ENCODE results near the gene CDCA7L. TPM values are rescaled to one million over a fixed set of nuclear protein-coding genes. Genes with fewer than 3 reads are reported as not detected.

The CDCA7L gene
- total RNA-seq, 2 donors from 2014 or later = 39.5 to 41.1 TPM

GRCh38 chr7:21851559-21851967 is 94.1 kb downstream of the CDCA7L start:
- Histone ChIP-seq H3K36me3 (ENCODE audit: control insufficient read depth, insufficient read depth, low read length) (no peaks in the 10 kb centered on the region), H3K4me3 (ENCODE audit: low read length) (no peak overlapping the region), H3K9ac (ENCODE audit: extremely low read depth, low read length, poor library complexity, severe bottlenecking) (no peak overlapping the region), H3K27ac (ENCODE audit: low read depth, low read length) (no peak overlapping the region), H3K4me1 (ENCODE audit: control insufficient read depth, insufficient read depth, low read length) (no peaks in the 10 kb centered on the region), H3K27me3 (ENCODE audit: control insufficient read depth, insufficient read depth, low read length, poor library complexity, severe bottlenecking) (no peaks in the 10 kb centered on the region), H3K9me3 (ENCODE audit: control insufficient read depth, low read length) (no peaks in the 10 kb centered on the region)
- no peak for DNase-seq
- Mint-ChIP-seq H3K4me3 (no peak overlapping the region), H3K27me3 (ENCODE audit: insufficient read depth) (no peaks in the 10 kb centered on the region), H3K9me3 (peaks cover 4% of the 10 kb centered on the region), H3K27ac (no peak overlapping the region), H3K4me1 (no peaks in the 10 kb centered on the region), H3K36me3 (ENCODE audit: low read depth) (no peaks in the 10 kb centered on the region)
- WGBS, 2 experiments (ENCODE audit: insufficient coverage in 1 of 2, insufficient read length in 1 of 2) = 90 to 93% methylated on average over 5 to 6 of the region's 6 CpGs
- no peak for TF ChIP-seq CTCF (conservative IDR thresholded peaks at IDR 0.05)
